Subcutaneous abdominal adipose tissue (tissue), 5 donors: ENCODE data around the gene NXN.
"Not testable (repeated sequence)": the region's sequence is repeated elsewhere in the genome, so short reads cannot be mapped to it uniquely, and the experiment has no call there.

Experiments
- H3K27ac ChIP-seq: one replicate; pipeline ENCODE4 v1.7.0; 2013; ENCODE audit warnings: low read depth, mild to moderate bottlenecking, inconsistent platforms, low read length, moderate library complexity
- H3K27me3 ChIP-seq, 5 donors: one replicate each; pipeline ENCODE4 v1.7.0; 2013; ENCODE audit warnings: low read length in 5 of 5, inconsistent platforms in 1 of 5; ENCODE audit not compliant: control insufficient read depth in 5 of 5, insufficient read depth in 4 of 5
- H3K36me3 ChIP-seq, 5 donors: one replicate each; pipeline ENCODE4 v1.7.0; 2013; ENCODE audit warnings: low read length in 5 of 5; ENCODE audit not compliant: control insufficient read depth in 5 of 5, insufficient read depth in 5 of 5
- H3K4me1 ChIP-seq, 5 donors: one replicate each; pipeline ENCODE4 v1.7.0; 2013; ENCODE audit warnings: low read length in 5 of 5, mild to moderate bottlenecking in 3 of 5, moderate library complexity in 1 of 5; ENCODE audit not compliant: control insufficient read depth in 5 of 5, insufficient read depth in 5 of 5
- H3K4me3 ChIP-seq, 5 donors: one replicate each; pipeline ENCODE4 v1.7.0; 2013; ENCODE audit warnings: low read length in 5 of 5, low read depth in 1 of 5
- H3K9ac ChIP-seq, 5 donors: one replicate each; pipeline ENCODE4 v1.7.0; 2013; ENCODE audit warnings: low read length in 5 of 5, mild to moderate bottlenecking in 4 of 5, moderate library complexity in 3 of 5
- H3K9me3 ChIP-seq, 5 donors: one replicate each; pipeline ENCODE4 v1.7.0; 2013; ENCODE audit warnings: low read length in 5 of 5; ENCODE audit not compliant: control insufficient read depth in 5 of 5
- donor health status: healthy.
- donor health status: healthy.
- donor health status: healthy.
- donor health status: healthy.
- donor health status: healthy.

NXN gene

GRCh38 chr17:869567-870525 lies 109.7 kb downstream of the NXN start:
- Histone ChIP-seq H3K4me1 (peaks cover 19 to 26% (median 23%) of the 10 kb centered on the region in 5 donors), H3K27me3 (peaks cover 0 to 7% (median 0%) of the 10 kb centered on the region in 5 donors), H3K9ac (peak overlapping the region in 1 of 5 donors; percentile 50), H3K4me3 (peak overlapping the region in 4 of 5 donors; percentile 3 to 47 (median 25)), H3K27ac (peak overlapping the region; percentile 57), H3K9me3 (no peaks in the 10 kb centered on the region), H3K36me3 (no peaks in the 10 kb centered on the region)

GRCh38 chr17:869086-869485 lies 110.5 kb downstream of the NXN start:
- H3K9ac ChIP-seq = peak overlapping the region in 1 of 5 donors; percentile 20
- peaks cover 19 to 26% (median 23%) of the 10 kb centered on the region in 5 donors for H3K4me1 ChIP-seq
- no peaks in the 10 kb centered on the region for H3K9me3 ChIP-seq
- peaks cover 0 to 12% (median 0%) of the 10 kb centered on the region in 5 donors for H3K27me3 ChIP-seq
- H3K4me3 ChIP-seq = no peak overlapping the region
- peak overlapping the region; percentile 57 for H3K27ac ChIP-seq
- no peaks in the 10 kb centered on the region for H3K36me3 ChIP-seq

- peaks cover 0 to 4% (median 0%) of the 10 kb centered on the region in 5 donors for H3K36me3 ChIP-seq
- peak overlapping the region in 1 of 5 donors; percentile 68 for H3K9ac ChIP-seq
- H3K4me1 ChIP-seq = peaks cover 19 to 26% (median 23%) of the 10 kb centered on the region in 5 donors
- H3K27ac ChIP-seq = no peak overlapping the region
- peaks cover 0 to 13% (median 0%) of the 10 kb centered on the region in 5 donors for H3K27me3 ChIP-seq
- no peak overlapping the region for H3K4me3 ChIP-seq
- H3K9me3 ChIP-seq = no peaks in the 10 kb centered on the region
Observed at GRCh38 chr17:867896-868489, 111.6 kb downstream of the NXN start.

GRCh38 chr17:867238-867637 lies 112.3 kb downstream of the NXN start:
- H3K9ac ChIP-seq = peak overlapping the region in 1 of 5 donors; percentile 66
- not testable (repeated sequence) for H3K27ac ChIP-seq, H3K9me3 ChIP-seq, H3K36me3 ChIP-seq, H3K4me3 ChIP-seq
- H3K27me3 ChIP-seq = peaks cover 0 to 13% (median 0%) of the 10 kb centered on the region in 5 donors
- peaks cover 19 to 26% (median 23%) of the 10 kb centered on the region in 5 donors for H3K4me1 ChIP-seq

- no peak overlapping the region for H3K4me3 ChIP-seq
- H3K4me1 ChIP-seq = peaks cover 19 to 26% (median 23%) of the 10 kb centered on the region in 5 donors
- no peaks in the 10 kb centered on the region for H3K9me3 ChIP-seq
- no peak overlapping the region for H3K27ac ChIP-seq
- H3K9ac ChIP-seq = peak overlapping the region in 1 of 5 donors; percentile 89
- H3K36me3 ChIP-seq = peaks cover 0 to 4% (median 0%) of the 10 kb centered on the region in 5 donors
- H3K27me3 ChIP-seq = peaks cover 0 to 13% (median 0%) of the 10 kb centered on the region in 5 donors
Observed at GRCh38 chr17:866568-867103, 112.9 kb downstream of the NXN start.

- Histone ChIP-seq H3K27me3 (peaks cover 0 to 13% (median 0%) of the 10 kb centered on the region in 5 donors), H3K9me3 (no peaks in the 10 kb centered on the region), H3K27ac (no peak overlapping the region), H3K4me3 (no peak overlapping the region), H3K36me3 (peaks cover 0 to 4% (median 0%) of the 10 kb centered on the region in 5 donors), H3K4me1 (peaks cover 12 to 19% (median 16%) of the 10 kb centered on the region in 5 donors), H3K9ac (no peak overlapping the region)
Observed at GRCh38 chr17:864315-864714, 115.3 kb downstream of the NXN start.

GRCh38 chr17:863880-864279 lies 115.7 kb downstream of the NXN start:
- Histone ChIP-seq H3K4me3 (no peak overlapping the region), H3K9me3 (no peaks in the 10 kb centered on the region), H3K9ac (no peak overlapping the region), H3K4me1 (peaks cover 10 to 19% (median 14%) of the 10 kb centered on the region in 5 donors), H3K27me3 (peaks cover 0 to 13% (median 0%) of the 10 kb centered on the region in 5 donors), H3K36me3 (peaks cover 0 to 4% (median 0%) of the 10 kb centered on the region in 5 donors), H3K27ac (no peak overlapping the region)

- Histone ChIP-seq H3K4me3 (no peak overlapping the region), H3K36me3 (peaks cover 0 to 4% (median 0%) of the 10 kb centered on the region in 5 donors), H3K9ac (no peak overlapping the region), H3K27ac (no peak overlapping the region), H3K27me3 (peaks cover 0 to 9% (median 0%) of the 10 kb centered on the region in 5 donors), H3K4me1 (peaks cover 9 to 19% (median 13%) of the 10 kb centered on the region in 5 donors), H3K9me3 (no peaks in the 10 kb centered on the region)
Observed at GRCh38 chr17:862582-862981, 117.0 kb downstream of the NXN start.

GRCh38 chr17:861364-861763 lies 118.2 kb downstream of the NXN start:
- no peak overlapping the region for H3K9ac ChIP-seq
- H3K4me3 ChIP-seq = no peak overlapping the region
- H3K4me1 ChIP-seq = peaks cover 2 to 14% (median 9%) of the 10 kb centered on the region in 5 donors
- no peaks in the 10 kb centered on the region for H3K9me3 ChIP-seq
- H3K27ac ChIP-seq = no peak overlapping the region
- H3K36me3 ChIP-seq = peaks cover 0 to 4% (median 0%) of the 10 kb centered on the region in 5 donors
- H3K27me3 ChIP-seq = peaks cover 0 to 6% (median 0%) of the 10 kb centered on the region in 5 donors
